Measurements from ENCODE around the gene DDRGK1. TPM values are rescaled to one million over a fixed set of nuclear protein-coding genes. Genes with fewer than 3 reads are reported as not detected.

Gene DDRGK1
- total and polyA plus RNA-seq, 8 donors = 42.0 to 52.8 (median 48.1) TPM

GRCh38 chr20:3227936-3228749 lies 23.7 kb upstream of the DDRGK1 start:
- 84 to 86% methylated on average over 38 to 42 of the region's 42 CpGs for WGBS, 2 donors
- peak in 1 of 6 donors; percentile 63 for DNase-seq
- ATAC-seq = no peak
- Histone ChIP-seq H3K4me1 (no peaks in the 10 kb centered on the region), H3K27me3 (no peaks in the 10 kb centered on the region), H3K27ac (no peak overlapping the region), H3K4me3 (no peak overlapping the region), H3K9me3 (no peaks in the 10 kb centered on the region), H3K36me3 (peaks cover 0 to 7% (median 0%) of the 10 kb centered on the region in 3 donors)
- no peak for FAIRE-seq
- TF ChIP-seq CTCF (IDR thresholded peaks at IDR 0.05) = no peak
- intact Hi-C loops (cut with DNase I) = no loop called here

DNA sequence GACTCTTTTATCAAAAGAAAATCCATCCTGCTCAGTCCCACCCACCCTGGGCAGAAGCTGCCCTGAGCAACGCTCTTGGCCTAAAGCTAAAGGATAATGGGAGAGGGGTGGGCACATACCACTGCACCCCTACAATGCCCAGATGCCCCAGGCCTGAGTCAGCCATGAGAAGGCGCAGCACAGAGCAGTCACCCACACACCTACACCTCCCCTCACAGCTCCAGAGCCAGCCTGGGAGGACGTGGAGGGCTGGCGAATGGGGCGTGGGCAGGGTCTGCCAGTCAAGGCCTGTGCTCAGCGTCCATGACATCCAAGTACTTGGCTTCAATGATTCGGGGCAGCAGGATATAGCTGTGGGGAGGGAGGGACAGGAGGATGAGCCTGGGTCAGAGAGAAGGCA lies 23.0 kb upstream of the DDRGK1 start:
- no peak for DNase-seq
- ATAC-seq = no peak
- Histone ChIP-seq H3K4me1 (no peaks in the 10 kb centered on the region), H3K36me3 (peaks cover 0 to 7% (median 0%) of the 10 kb centered on the region in 3 donors), H3K4me3 (no peak overlapping the region), H3K9me3 (no peaks in the 10 kb centered on the region), H3K27me3 (no peaks in the 10 kb centered on the region), H3K27ac (no peak overlapping the region)
- 80% methylated on average over 7 of the region's 7 CpGs for WGBS, 2 donors
- intact Hi-C loops (cut with DNase I) = no loop called here
- no peak for FAIRE-seq
- TF ChIP-seq CTCF (IDR thresholded peaks at IDR 0.05) = no peak

- TF ChIP-seq CTCF (IDR thresholded peaks at IDR 0.05) = no peak
- Histone ChIP-seq H3K4me1 (no peaks in the 10 kb centered on the region), H3K36me3 (peaks cover 0 to 7% (median 0%) of the 10 kb centered on the region in 3 donors), H3K9me3 (no peaks in the 10 kb centered on the region), H3K27ac (no peak overlapping the region), H3K4me3 (no peak overlapping the region), H3K27me3 (no peaks in the 10 kb centered on the region)
- DNase-seq = no peak
- no peak for ATAC-seq
- intact Hi-C loops (cut with DNase I) = no loop called here
- WGBS, 2 donors = 90 to 92% methylated on average over 14 of the region's 14 CpGs
- FAIRE-seq = no peak
These were observed 22.4 kb upstream of the DDRGK1 start for GRCh38 chr20:3226864-3227263.

DNA sequence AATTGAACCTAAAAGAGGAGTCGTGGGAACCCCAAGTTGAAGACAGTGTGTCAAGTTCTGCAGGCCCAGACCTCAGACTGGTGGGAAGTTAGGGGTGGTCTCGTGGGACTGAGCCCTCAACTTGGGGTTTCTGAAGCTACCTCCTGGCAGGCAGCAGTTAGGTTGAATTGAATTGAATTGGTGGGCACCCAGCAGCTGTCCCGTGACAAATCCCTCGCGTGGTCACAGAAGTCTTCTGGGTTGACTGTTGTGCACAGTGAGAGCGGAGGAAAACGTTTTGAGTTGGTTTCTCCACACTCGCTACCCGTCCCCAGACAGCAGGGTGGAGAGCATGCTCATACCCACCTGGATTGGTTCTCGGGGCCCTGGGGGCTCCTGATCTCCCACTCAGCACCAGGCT lies 21.6 kb upstream of the DDRGK1 start:
- H3K4me1 ChIP-seq = no peaks in the 10 kb centered on the region
- no peaks in the 10 kb centered on the region for H3K9me3 ChIP-seq
- ATAC-seq = no peak
- no peaks in the 10 kb centered on the region for H3K27me3 ChIP-seq
- TF ChIP-seq CTCF (IDR thresholded peaks at IDR 0.05) = no peak
- no peak overlapping the region for H3K27ac ChIP-seq
- no peak for FAIRE-seq
- DNase-seq = no peak
- intact Hi-C loops (cut with DNase I) = no loop called here
- 79 to 87% methylated on average over 10 of the region's 10 CpGs for WGBS, 2 donors
- peaks cover 0 to 15% (median 0%) of the 10 kb centered on the region in 3 donors for H3K36me3 ChIP-seq
- H3K4me3 ChIP-seq = no peak overlapping the region
